ENCODE results near the gene PPBP. TPM values are rescaled to one million over a fixed set of nuclear protein-coding genes. Genes with fewer than 3 reads are reported as not detected.

The PPBP gene
- total RNA-seq, 2 donors from 2014 or later, result not detected

GRCh38 chr4:73936969-73937368 is 51.0 kb downstream of the PPBP start:
- Histone ChIP-seq H3K27me3 (replicated peaks; ENCODE audit: insufficient read depth) (no peaks in the 10 kb centered on the region), H3K4me3 (no peak overlapping the region), H3K9me3 (no peaks in the 10 kb centered on the region), H3K27ac (no peak overlapping the region), H3K36me3 (no peaks in the 10 kb centered on the region), H3K4me1 (replicated peaks) (no peaks in the 10 kb centered on the region)
- TF ChIP-seq POLR2AphosphoS5 (IDR thresholded peaks at IDR 0.05) (no peak), POLR2A (IDR thresholded peaks at IDR 0.05) (no peak)
- TF ChIP-seq, protein P1, sequence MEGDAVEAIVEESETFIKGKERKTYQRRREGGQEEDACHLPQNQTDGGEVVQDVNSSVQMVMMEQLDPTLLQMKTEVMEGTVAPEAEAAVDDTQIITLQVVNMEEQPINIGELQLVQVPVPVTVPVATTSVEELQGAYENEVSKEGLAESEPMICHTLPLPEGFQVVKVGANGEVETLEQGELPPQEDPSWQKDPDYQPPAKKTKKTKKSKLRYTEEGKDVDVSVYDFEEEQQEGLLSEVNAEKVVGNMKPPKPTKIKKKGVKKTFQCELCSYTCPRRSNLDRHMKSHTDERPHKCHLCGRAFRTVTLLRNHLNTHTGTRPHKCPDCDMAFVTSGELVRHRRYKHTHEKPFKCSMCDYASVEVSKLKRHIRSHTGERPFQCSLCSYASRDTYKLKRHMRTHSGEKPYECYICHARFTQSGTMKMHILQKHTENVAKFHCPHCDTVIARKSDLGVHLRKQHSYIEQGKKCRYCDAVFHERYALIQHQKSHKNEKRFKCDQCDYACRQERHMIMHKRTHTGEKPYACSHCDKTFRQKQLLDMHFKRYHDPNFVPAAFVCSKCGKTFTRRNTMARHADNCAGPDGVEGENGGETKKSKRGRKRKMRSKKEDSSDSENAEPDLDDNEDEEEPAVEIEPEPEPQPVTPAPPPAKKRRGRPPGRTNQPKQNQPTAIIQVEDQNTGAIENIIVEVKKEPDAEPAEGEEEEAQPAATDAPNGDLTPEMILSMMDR (IDR thresholded peaks at IDR 0.05), result no peak
- DNase-seq (ENCODE audit: low spot score), result no peak
- intact Hi-C loops (cut with DNase I), result no loop called here

Small RNAs within 50 kb of the gene (small RNA-seq; reads per million reads assigned to genes)
- gene RN7SL218P, result 0 reads per million in 2 donors

Other genes starting within 250 kb of the PPBP start
- 10 to 100 TPM in 1 of 2 donors, not detected in 1; 15.2 TPM for gene CXCL8, start 247.6 kb downstream of the PPBP start, total RNA-seq
- 1 to 10 TPM; 5.2 to 8.4 TPM for gene CXCL6, start 151.5 kb downstream of the PPBP start, total RNA-seq
- not detected for gene PF4V1, start 134.9 kb downstream of the PPBP start, total RNA-seq
- 10 to 100 TPM in 1 of 2 donors, under 1 TPM in 1; 0.74 to 37.1 TPM for gene CXCL1, start 118.8 kb downstream of the PPBP start, total RNA-seq
- gene PF4, start 6.2 kb downstream of the PPBP start, total RNA-seq, result not detected
- under 1 TPM; 0.14 to 0.57 TPM for gene CXCL5, start 10.5 kb upstream of the PPBP start, total RNA-seq
- 1 to 10 TPM; 1.4 to 4.8 TPM for gene CXCL3, start 50.5 kb upstream of the PPBP start, total RNA-seq
- gene CXCL2, start 111.0 kb upstream of the PPBP start, total RNA-seq, result 1 to 10 TPM in 1 of 2 donors, under 1 TPM in 1; 0.62 to 9.3 TPM
- gene MTHFD2L, start 169.9 kb upstream of the PPBP start, total RNA-seq, result 10 to 100 TPM; 15.8 to 19.9 TPM